H9 (cell line): ENCODE results near the gene ABHD5. TPM values are rescaled to one million over a fixed set of nuclear protein-coding genes. Genes with fewer than 3 reads are reported as not detected.
A peak's percentile ranks its signal among the peaks of the same experiment; 100 is the strongest.

Experiments used
- DNase-seq: peaks from one replicate; pipeline ENCODE4 v3.0.0-alpha.2; 2017
- H2AFZ ChIP-seq: one replicate; pipeline ENCODE4 v1.6.1; 2013; ENCODE audit warnings: mild to moderate bottlenecking, low read length, control low read depth, moderate library complexity
- H2AK5ac ChIP-seq: 2 replicates; pipeline ENCODE4 v1.6.1; 2013; ENCODE audit warnings: low read length, control low read depth, mixed read lengths; ENCODE audit not compliant: insufficient read length
- H2BK120ac ChIP-seq: one replicate; pipeline ENCODE4 v1.6.1; 2013; ENCODE audit warnings: low read depth, mild to moderate bottlenecking, low read length, control low read depth, inconsistent platforms; ENCODE audit not compliant: poor library complexity, severe bottlenecking
- H2BK12ac ChIP-seq: 2 replicates; pipeline ENCODE4 v1.6.1; 2013; ENCODE audit warnings: low read length, control low read depth, mixed read lengths, low read depth; ENCODE audit not compliant: insufficient read length
- H2BK15ac ChIP-seq: 2 replicates; pipeline ENCODE4 v1.6.1; 2013; ENCODE audit warnings: low read depth, low read length, control low read depth
- H2BK20ac ChIP-seq: one replicate; pipeline ENCODE4 v1.6.1; 2013; ENCODE audit warnings: low read depth, mild to moderate bottlenecking, low read length, control low read depth, inconsistent platforms; ENCODE audit not compliant: poor library complexity, severe bottlenecking
- H2BK5ac ChIP-seq: 2 replicates; pipeline ENCODE4 v1.6.1; 2013; ENCODE audit warnings: low read length, control low read depth, mixed read lengths; ENCODE audit not compliant: insufficient read length
- H3K14ac ChIP-seq: 2 replicates; pipeline ENCODE4 v1.6.1; 2013; ENCODE audit warnings: low read length, control low read depth; ENCODE audit not compliant: insufficient read depth
- H3K18ac ChIP-seq: 2 replicates; pipeline ENCODE4 v1.6.1; 2013; ENCODE audit warnings: low read depth, mild to moderate bottlenecking, mixed read lengths, low read length, control low read depth; ENCODE audit not compliant: insufficient read length
- H3K23ac ChIP-seq: 2 replicates; pipeline ENCODE4 v1.6.1; 2013; ENCODE audit warnings: low read length, control low read depth, mixed read lengths, low read depth; ENCODE audit not compliant: insufficient read length
- H3K23me2 ChIP-seq: 2 replicates; pipeline ENCODE4 v1.6.1; 2013; ENCODE audit warnings: low read depth, mild to moderate bottlenecking, mixed read lengths, low read length, control low read depth; ENCODE audit not compliant: insufficient read length, poor library complexity, severe bottlenecking
- H3K27ac ChIP-seq: 2 replicates; pipeline ENCODE4 v1.5.1; 2013; ENCODE audit warnings: low read length, control low read depth, mixed read lengths, low read depth; ENCODE audit not compliant: insufficient read length
- H3K27me3 ChIP-seq: 2 replicates; pipeline ENCODE4 v1.6.1; 2013; ENCODE audit warnings: low read length, control low read depth, inconsistent platforms; ENCODE audit not compliant: insufficient read depth
- H3K4ac ChIP-seq: 2 replicates; pipeline ENCODE4 v1.6.1; 2013; ENCODE audit warnings: low read depth, mild to moderate bottlenecking, control low read depth, inconsistent platforms, low read length, moderate library complexity
- H3K4me1 ChIP-seq: 2 replicates; pipeline ENCODE4 v1.6.1; 2013; ENCODE audit warnings: low read length, control low read depth, inconsistent platforms; ENCODE audit not compliant: insufficient read depth
- H3K4me2 ChIP-seq: 2 replicates; pipeline ENCODE4 v1.6.1; 2013; ENCODE audit warnings: low read length, control low read depth, mixed read lengths; ENCODE audit not compliant: insufficient read length, insufficient read depth
- H3K56ac ChIP-seq: 2 replicates; pipeline ENCODE4 v1.6.1; 2013; ENCODE audit warnings: low read depth, mild to moderate bottlenecking, mixed read lengths, low read length, control low read depth; ENCODE audit not compliant: insufficient read length
- H3K79me1 ChIP-seq: 2 replicates; pipeline ENCODE4 v1.6.1; 2013; ENCODE audit warnings: low read depth, mild to moderate bottlenecking, moderate library complexity, low read length, control low read depth, inconsistent platforms; ENCODE audit not compliant: insufficient read depth, poor library complexity, severe bottlenecking
- H3K79me2 ChIP-seq: 2 replicates; pipeline ENCODE4 v1.6.1; 2013; ENCODE audit warnings: low read length, control low read depth, inconsistent platforms; ENCODE audit not compliant: insufficient read depth
- H3K9ac ChIP-seq: 2 replicates; pipeline ENCODE4 v1.6.1; 2013; ENCODE audit warnings: low read length, control low read depth, mixed read lengths; ENCODE audit not compliant: insufficient read length; ENCODE audit errors: extremely low read depth
- H3K9me3 ChIP-seq: one replicate; pipeline ENCODE4 v1.6.1; 2013; ENCODE audit warnings: low read depth, low read length, inconsistent platforms; ENCODE audit not compliant: control insufficient read depth
- H3T11ph ChIP-seq: one replicate; pipeline ENCODE4 v1.6.1; 2013; ENCODE audit warnings: mild to moderate bottlenecking, low read length, control low read depth, inconsistent platforms
- H4K20me1 ChIP-seq: one replicate; pipeline ENCODE4 v1.6.1; 2013; ENCODE audit not compliant: control insufficient read depth, insufficient read length, insufficient read depth
- H4K5ac ChIP-seq: 2 replicates; pipeline ENCODE4 v1.6.1; 2013; ENCODE audit warnings: low read depth, mild to moderate bottlenecking, mixed read lengths, low read length, control low read depth; ENCODE audit not compliant: insufficient read length
- H4K8ac ChIP-seq: replicated peaks from 2 replicates; pipeline ENCODE4 v1.6.1; 2013; ENCODE audit warnings: low read length, control low read depth, mixed read lengths, low read depth; ENCODE audit not compliant: insufficient read length
- H4K91ac ChIP-seq: 2 replicates; pipeline ENCODE4 v1.6.1; 2013; ENCODE audit warnings: low read depth, mild to moderate bottlenecking, moderate library complexity, mixed read lengths, low read length, control low read depth; ENCODE audit not compliant: insufficient read length
- H3K27ac Mint-ChIP-seq, 3 experiments: 2 replicates in 2 of 3; 3 replicates in 1 of 3; pipeline ENCODE4 v1.8.0; 2020 to 2021; ENCODE audit warnings: mixed read lengths in 3 of 3, mild to moderate bottlenecking in 1 of 3, moderate library complexity in 1 of 3
- H3K27me3 Mint-ChIP-seq: 2 replicates; pipeline ENCODE4 v1.8.0; 2021; ENCODE audit warnings: low read depth, mild to moderate bottlenecking, moderate library complexity, mixed read lengths
- H3K36me3 Mint-ChIP-seq, 3 experiments: 2 replicates in 2 of 3; 3 replicates in 1 of 3; pipeline ENCODE4 v1.8.0; 2020 to 2021; ENCODE audit warnings: low read depth in 3 of 3, mixed read lengths in 3 of 3; ENCODE audit not compliant: insufficient read depth in 1 of 3
- H3K4me1 Mint-ChIP-seq, 2 experiments: 2 replicates each; pipeline ENCODE4 v1.8.0; 2020; ENCODE audit warnings: mixed read lengths in 2 of 2
- H3K4me3 Mint-ChIP-seq, 2 experiments: 2 replicates in 1 of 2; 3 replicates in 1 of 2; pipeline ENCODE4 v1.8.0; 2020 to 2021; ENCODE audit warnings: mild to moderate bottlenecking in 2 of 2, mixed read lengths in 2 of 2, moderate library complexity in 1 of 2
- H3K9me3 Mint-ChIP-seq, 2 experiments: 2 replicates in 1 of 2; 3 replicates in 1 of 2; pipeline ENCODE4 v1.8.0; 2020; ENCODE audit warnings: mild to moderate bottlenecking in 2 of 2, mixed read lengths in 2 of 2, moderate library complexity in 1 of 2
- CTCF ChIP-seq: fragments of 200-600 bp; sonication (generic); conservative IDR thresholded peaks from 3 replicates; pipeline ENCODE4 v1.8.0; 2021; ENCODE audit warnings: antibody characterized with exemption, mild to moderate bottlenecking
- WGBS: extraction: QIAGEN DNeasy Blood & Tissue Kit; methylation state at CpG from one replicate; pipeline ENCODE4 v1.1.7; 2013; ENCODE audit warnings: missing lambda C conversion rate, low lambda C conversion rate, mixed read lengths; ENCODE audit not compliant: insufficient read length; ENCODE audit errors: extremely low coverage; 5-methylcytosine and 5-hydroxymethylcytosine counted together
- total RNA-seq: library from RNA; stranded (reverse); gene quantifications from 2 replicates; pipeline ENCODE4 v1.2.1, GENCODE V29; 2021

The ABHD5 gene
- total RNA-seq, 1 experiment from 2014 or later, result 13.1 TPM

GRCh38 chr3:43769097-43769884 is 78.6 kb downstream of the ABHD5 start:
- peak; percentile 98 for TF ChIP-seq CTCF
- no peak overlapping the region for H4K5ac ChIP-seq
- Mint-ChIP-seq H3K27ac (no peak overlapping the region), H3K4me1 (peaks cover 14 to 22% of the 10 kb centered on the region in 2 experiments), H3K36me3 (no peaks in the 10 kb centered on the region), H3K27me3 (peaks cover 18% of the 10 kb centered on the region), H3K4me3 (peak overlapping the region in 1 of 2 experiments; percentile 47; a peak in 1 of 5 replicates), H3K9me3 (no peaks in the 10 kb centered on the region)
- H3K79me2 ChIP-seq, result no peaks in the 10 kb centered on the region
- no peak overlapping the region for H2BK12ac ChIP-seq
- no peak overlapping the region for H3K27ac ChIP-seq
- H3K14ac ChIP-seq, result no peak overlapping the region
- no peak overlapping the region for H3K4ac ChIP-seq
- H3K27me3 ChIP-seq, result no peaks in the 10 kb centered on the region
- H2AFZ ChIP-seq, result no peak overlapping the region
- no peak overlapping the region for H3K23ac ChIP-seq
- peak; percentile 99 for DNase-seq
- H3K23me2 ChIP-seq, result no peaks in the 10 kb centered on the region
- no peak overlapping the region for H2AK5ac ChIP-seq
- H2BK120ac ChIP-seq, result no peak overlapping the region
- H3T11ph ChIP-seq, result no peak overlapping the region
- H2BK5ac ChIP-seq, result no peak overlapping the region
- H4K8ac ChIP-seq, result no peak overlapping the region
- no peak overlapping the region for H3K18ac ChIP-seq
- H3K56ac ChIP-seq, result no peak overlapping the region
- no peak overlapping the region for H4K91ac ChIP-seq
- H2BK15ac ChIP-seq, result no peak overlapping the region
- no peaks in the 10 kb centered on the region for H3K79me1 ChIP-seq
- no peaks in the 10 kb centered on the region for H4K20me1 ChIP-seq
- H3K4me2 ChIP-seq, result no peak overlapping the region
- no peak overlapping the region for H3K9ac ChIP-seq
- whole genome bisulfite sequencing, result no CpG with 5 or more reads among the region's 22 CpGs
- H2BK20ac ChIP-seq, result no peak overlapping the region
- H3K4me1 ChIP-seq, result no peaks in the 10 kb centered on the region
- H3K9me3 ChIP-seq, result no peaks in the 10 kb centered on the region
